H7 (cell line): ENCODE data around the gene TMED9. TPM values are rescaled to one million over a fixed set of nuclear protein-coding genes. Genes with fewer than 3 reads are reported as not detected.

Experiments used
- DNase-seq: peaks from one replicate; pipeline ENCODE4 v3.0.0; 2012
- H3K27me3 ChIP-seq: 2 replicates; pipeline ENCODE4 v1.6.0; 2011; ENCODE audit warnings: mild to moderate bottlenecking, low read length; ENCODE audit not compliant: control insufficient read depth, insufficient read depth
- H3K36me3 ChIP-seq: replicated peaks from 2 replicates; pipeline ENCODE4 v1.5.1; 2011; ENCODE audit warnings: low read length; ENCODE audit not compliant: control insufficient read depth, insufficient read depth
- H3K4me3 ChIP-seq: 2 replicates; pipeline ENCODE4 v1.5.1; 2011; ENCODE audit warnings: low read depth, mild to moderate bottlenecking, control low read depth, low read length, moderate library complexity; ENCODE audit not compliant: insufficient read depth
- total RNA-seq: library from RNA; depleted of rRNA; stranded (reverse); fragments of >200 nt; shearing (Covaris generic); gene quantifications from 2 replicates; pipeline ENCODE4 v1.2.3, GENCODE V29; 2014

Gene TMED9
- total RNA-seq, 1 experiment from 2014 or later, result 52.3 TPM

DNA sequence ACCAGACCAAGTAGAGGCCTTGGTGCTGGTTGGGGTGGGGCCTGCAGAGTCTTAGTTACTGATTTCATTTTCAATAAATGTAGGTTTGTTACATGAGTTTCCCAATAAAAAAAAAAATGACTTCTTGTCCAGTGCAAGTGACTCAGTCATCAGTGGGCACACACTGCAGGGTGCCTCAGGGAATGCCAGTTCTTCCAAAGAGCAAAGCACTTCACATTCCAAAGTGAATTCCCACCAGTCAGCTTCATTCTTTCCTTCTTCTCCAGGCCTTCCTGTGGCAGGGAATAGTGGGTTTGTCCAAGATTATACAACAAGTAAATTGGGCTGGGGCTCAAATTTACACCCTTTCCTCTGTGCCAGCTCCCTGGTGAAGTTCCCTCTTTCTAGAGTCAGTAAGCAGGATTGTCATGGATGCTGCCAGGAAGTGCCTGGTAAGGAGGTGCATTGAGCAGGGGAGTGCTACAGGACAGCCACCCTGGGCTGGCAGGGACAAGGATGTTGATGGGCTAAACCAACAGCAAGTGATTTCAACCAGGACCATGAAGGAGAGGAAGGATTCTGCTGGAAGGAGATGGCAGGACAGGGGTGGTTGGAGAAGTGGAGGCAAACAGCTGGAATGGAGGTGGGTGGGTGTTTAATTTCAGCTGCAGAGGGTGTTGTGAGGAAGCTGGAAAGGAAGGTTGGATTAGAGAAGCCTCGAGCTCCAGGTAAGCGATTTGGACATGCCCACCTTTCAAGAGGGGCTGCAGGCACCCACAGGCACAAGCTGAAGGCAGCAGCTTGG lies 4.2 kb downstream of the TMED9 start:
- no peak for DNase-seq
- no peak overlapping the region for H3K4me3 ChIP-seq
- peaks cover 3% of the 10 kb centered on the region; the same call in 1 of the 2 replicates for H3K27me3 ChIP-seq
- peaks cover 27% of the 10 kb centered on the region for H3K36me3 ChIP-seq

DNA sequence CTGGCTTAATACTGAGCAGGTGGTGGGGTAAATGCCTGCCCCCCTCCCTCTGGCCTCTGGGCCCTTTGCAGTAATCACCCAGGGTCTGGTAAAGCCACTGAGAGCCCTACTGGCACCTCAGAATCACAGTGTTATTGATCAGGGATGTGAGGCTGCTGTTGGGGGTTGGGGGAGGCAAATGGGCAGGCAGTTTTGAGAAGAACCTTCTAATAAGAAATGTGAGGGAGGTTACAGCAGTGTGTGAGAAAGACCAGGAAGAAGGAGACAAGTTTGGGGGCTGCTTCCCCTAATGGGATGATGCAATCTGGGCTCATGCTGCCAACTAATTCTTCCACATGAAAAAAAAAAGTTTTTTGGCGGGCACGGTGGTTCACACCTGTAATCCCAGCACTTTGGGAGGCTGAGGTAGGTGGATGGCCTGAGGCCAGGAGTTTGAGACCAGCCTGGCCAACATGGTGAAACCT lies 4.8 kb downstream of the TMED9 start:
- Histone ChIP-seq H3K4me3 (no peak overlapping the region), H3K36me3 (peaks cover 27% of the 10 kb centered on the region), H3K27me3 (peaks cover 3% of the 10 kb centered on the region; the same call in 1 of the 2 replicates)
- DNase-seq, result no peak

DNA sequence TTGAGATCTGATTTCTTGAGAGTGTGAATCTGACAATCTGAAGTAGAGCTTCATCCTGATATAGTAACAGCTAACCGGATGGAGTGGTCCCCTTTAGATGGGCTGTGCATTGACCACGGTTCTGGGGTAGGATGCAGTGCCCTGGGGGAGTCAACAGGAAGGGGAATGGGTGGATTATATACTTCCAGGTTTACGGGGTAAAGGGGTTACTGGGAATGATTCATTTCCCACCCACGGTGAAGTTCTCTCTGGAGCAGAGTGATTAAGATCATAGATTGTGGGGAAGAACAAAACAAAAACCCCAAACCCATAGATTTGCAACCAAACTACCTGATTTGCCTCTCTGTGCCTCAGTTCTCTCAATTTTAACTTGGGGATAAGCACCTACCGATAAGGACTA lies 6.5 kb downstream of the TMED9 start:
- no peak overlapping the region for H3K4me3 ChIP-seq
- DNase-seq, result no peak
- peaks cover 24% of the 10 kb centered on the region for H3K36me3 ChIP-seq
- peaks cover 3% of the 10 kb centered on the region; the same call in 1 of the 2 replicates for H3K27me3 ChIP-seq

DNA sequence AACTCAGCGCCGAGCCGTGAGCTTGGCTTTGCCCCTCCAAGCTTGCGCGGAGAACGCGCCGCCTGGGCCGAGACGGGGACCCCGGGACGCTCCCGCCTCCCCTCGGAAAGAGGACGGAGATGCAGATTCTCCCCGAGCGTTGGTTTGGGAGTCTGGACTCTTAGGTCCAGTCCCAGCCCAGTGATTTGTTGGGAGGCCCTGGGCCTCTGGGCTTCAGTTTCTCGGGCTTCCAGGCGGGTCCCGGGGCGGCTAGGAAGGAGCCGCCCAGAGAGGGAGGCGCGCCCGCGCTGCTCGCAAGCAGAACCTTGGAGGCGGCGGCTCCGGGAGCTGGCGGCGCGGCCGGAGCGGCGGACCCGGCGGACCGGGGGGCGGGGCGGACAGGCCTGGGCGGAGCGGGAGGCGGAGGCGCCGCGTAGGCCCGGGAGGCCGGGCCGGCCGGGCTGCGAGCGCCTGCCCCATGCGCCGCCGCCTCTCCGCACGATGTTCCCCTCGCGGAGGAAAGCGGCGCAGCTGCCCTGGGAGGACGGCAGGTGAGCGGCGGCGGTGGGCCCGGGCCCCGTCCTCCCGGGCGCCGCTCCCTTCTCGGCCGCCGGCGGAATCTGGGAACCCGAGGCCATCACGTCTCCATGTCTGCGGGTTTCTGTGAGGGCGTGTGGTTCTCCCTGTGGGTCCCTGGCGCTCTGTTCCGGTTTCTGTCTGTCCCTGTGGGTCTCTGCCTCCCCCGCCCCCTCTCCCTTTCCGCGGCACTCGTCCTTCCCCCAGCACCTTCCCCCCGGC lies 7.9 kb downstream of the TMED9 start, which contains the start of gene B4GALT7:
Gene B4GALT7 (plus strand): TSS at position 402 of the 777 bp plus-strand sequence. CDS start 79 bp downstream, at position 481.
- peak within 1 kb of the TSS; percentile 91 for H3K4me3 ChIP-seq
- H3K27me3 ChIP-seq, result peaks cover 3% of the 10 kb centered on the region; the same call in 1 of the 2 replicates
- H3K36me3 ChIP-seq, result peaks cover 10% of the 10 kb centered on the region
- DNase-seq, result peak; percentile 97

DNA sequence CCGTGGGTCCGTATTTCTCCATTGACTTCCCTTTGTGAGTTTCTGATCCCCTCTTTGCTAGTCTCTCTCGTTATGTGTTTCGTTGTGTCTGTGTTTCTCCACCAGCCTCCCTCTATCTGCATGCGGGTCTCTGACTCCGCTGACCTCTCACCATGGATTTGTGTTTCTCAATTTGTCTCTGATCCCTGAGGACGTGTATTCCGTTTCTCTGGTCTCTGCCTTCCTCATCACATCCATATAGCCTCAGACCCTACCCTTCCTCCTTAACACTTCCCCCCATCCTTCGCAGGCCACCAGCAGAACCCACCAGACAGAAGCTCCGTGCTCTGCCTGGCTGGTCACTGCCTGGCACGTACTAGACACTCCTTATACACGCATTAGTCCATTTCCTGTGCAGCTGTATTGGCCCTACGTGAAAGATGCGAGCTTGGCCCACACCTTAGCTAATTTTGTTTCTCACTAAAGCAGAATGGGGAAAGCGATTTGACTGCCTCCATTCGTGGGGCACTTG lies 8.6 kb downstream of the TMED9 start:
- H3K4me3 ChIP-seq, result peak overlapping the region; percentile 91
- no peak for DNase-seq
- peaks cover 3% of the 10 kb centered on the region; the same call in 1 of the 2 replicates for H3K27me3 ChIP-seq
- H3K36me3 ChIP-seq, result peaks cover 4% of the 10 kb centered on the region

DNA sequence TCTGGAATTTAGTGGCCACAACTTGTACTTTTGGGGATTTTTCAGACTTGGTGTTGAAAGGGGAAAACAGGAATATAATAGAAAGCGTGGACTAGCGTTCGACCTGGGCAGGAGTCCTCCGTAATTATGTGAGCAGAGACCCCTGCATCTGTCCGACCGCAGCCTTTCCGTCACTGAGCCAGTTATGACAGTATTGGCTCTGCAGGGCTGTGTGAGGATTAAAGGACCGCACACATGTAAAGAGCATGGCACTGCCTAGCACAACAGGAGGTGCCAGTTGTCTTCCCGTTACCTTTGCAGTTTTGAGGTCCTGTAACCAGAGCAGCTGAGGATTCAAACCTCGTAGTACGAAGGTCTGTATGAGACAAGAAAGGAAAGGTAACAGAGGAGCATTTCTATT lies 9.1 kb downstream of the TMED9 start:
- DNase-seq, result no peak
- Histone ChIP-seq H3K4me3 (no peak overlapping the region), H3K27me3 (peaks cover 3% of the 10 kb centered on the region; the same call in 1 of the 2 replicates), H3K36me3 (peaks cover 1% of the 10 kb centered on the region; the same call in 1 of the 2 replicates)

DNA sequence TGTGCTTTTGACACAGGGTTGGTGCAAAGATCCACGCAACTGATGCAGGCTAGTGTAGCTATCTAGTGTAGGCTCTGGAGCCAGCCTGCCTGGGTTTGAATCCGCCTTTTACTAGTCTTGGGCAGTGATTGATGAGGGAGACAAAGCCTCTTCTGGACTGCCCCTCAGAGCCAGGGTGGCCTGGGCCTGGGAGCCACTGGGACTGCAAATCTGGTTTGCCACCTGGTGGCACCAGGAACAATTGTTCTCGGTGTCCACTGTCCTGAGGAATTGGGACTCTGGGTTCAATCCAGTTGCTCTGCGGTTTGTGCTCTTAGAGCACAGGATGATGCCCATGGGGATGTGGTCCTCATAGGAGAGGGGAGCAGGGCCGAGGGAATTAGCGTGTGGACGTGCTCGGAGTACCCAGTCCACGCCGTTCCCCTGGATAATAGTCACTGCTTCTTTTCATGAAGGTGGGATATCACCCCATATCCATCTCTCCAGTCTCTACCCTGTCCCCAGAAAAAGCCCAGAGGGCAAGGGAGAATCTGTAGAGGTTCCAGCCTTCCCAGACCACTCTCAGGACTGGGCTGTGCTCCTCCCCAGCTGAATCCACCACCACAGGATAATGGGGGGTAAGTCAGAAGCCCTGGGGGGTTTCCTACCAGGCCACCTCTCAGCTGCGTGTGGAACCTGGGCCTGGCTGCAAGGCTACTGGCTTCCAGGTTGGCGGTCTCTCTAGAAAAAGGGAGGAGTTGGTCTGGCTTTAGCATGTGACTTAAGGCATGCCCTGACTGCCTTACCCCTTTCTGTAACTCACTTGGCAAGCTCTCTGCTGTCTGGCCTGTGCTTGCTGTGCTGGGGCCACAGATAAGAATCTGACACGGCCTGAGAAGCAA lies 9.8 kb downstream of the TMED9 start:
- Histone ChIP-seq H3K4me3 (no peak overlapping the region), H3K27me3 (peaks cover 3% of the 10 kb centered on the region; the same call in 1 of the 2 replicates), H3K36me3 (no peaks in the 10 kb centered on the region)
- DNase-seq, result no peak

DNA sequence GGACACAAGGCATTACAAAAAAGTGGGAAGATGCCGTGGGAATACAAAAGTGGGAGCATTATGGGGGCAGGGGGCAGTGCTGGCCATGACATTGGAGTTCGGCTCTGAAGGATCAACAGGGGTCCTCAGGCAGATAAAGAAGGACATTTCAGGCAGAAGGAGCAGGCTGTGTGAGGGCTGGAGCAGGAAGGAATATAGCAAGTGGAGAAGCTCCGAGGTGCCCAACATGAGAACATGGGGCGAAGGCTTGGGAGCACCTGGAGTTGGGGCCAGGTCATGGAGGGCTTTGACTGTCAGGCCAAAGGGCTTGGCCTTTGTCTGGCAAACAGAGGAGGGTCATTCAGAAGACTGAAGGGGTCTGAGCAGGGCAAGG lies 10.4 kb downstream of the TMED9 start:
- no peak for DNase-seq
- H3K4me3 ChIP-seq, result no peak overlapping the region
- H3K27me3 ChIP-seq, result peaks cover 3% of the 10 kb centered on the region; the same call in 1 of the 2 replicates
- H3K36me3 ChIP-seq, result no peaks in the 10 kb centered on the region

DNA sequence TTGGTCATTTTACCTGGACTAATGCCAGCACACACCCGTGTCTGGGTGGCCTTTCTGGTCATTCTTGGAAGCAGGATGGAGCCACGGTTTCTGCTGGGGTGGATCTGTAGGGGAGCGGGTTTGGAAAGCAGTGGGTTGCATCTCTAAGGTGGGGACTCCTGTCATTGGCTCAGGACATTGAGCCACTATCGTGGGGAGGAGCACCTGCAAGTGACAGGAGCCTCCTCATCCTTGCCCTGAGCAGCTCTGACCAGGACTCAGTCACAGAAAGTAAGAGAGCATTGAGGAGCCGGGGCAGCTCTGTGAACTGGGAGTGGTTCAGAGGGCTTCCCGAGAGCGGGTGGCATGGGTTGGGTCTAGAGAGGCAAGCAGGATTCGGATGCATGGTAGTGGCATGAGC lies 11.6 kb downstream of the TMED9 start:
- no peak for DNase-seq
- H3K36me3 ChIP-seq, result no peaks in the 10 kb centered on the region
- no peak overlapping the region for H3K4me3 ChIP-seq
- H3K27me3 ChIP-seq, result peaks cover 3% of the 10 kb centered on the region; the same call in 1 of the 2 replicates

DNA sequence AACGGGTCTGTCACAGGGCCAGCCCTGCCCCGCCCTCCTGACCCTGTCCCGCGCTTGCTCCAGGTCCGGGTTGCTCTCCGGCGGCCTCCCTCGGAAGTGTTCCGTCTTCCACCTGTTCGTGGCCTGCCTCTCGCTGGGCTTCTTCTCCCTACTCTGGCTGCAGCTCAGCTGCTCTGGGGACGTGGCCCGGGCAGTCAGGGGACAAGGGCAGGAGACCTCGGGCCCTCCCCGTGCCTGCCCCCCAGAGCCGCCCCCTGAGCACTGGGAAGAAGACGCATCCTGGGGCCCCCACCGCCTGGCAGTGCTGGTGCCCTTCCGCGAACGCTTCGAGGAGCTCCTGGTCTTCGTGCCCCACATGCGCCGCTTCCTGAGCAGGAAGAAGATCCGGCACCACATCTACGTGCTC lies 12.1 kb downstream of the TMED9 start:
- H3K27me3 ChIP-seq, result peaks cover under 1% of the 10 kb centered on the region; the same call in 1 of the 2 replicates
- DNase-seq, result no peak
- no peak overlapping the region for H3K4me3 ChIP-seq
- no peaks in the 10 kb centered on the region for H3K36me3 ChIP-seq

DNA sequence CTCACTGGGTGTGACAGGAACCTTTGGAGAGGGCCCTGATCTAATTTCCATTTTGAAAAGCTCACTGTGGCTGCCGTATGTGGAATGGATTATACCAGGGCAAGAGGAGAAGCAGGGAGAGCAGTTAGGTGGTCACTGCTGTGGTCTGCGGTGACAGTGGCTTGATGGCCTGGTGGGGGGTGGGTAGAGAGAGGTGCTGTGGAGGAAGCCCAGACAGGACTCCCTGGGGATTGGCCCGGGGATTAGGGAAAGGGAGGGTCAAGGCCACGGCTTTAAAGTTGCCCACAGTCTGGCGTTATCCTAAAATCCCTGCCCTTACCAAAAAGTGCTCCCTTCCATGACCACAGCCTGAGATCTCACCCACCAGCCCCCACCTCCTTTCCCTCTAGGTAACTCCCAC lies 12.7 kb downstream of the TMED9 start:
- DNase-seq, result no peak
- no peaks in the 10 kb centered on the region; the same call in none of the 2 replicates for H3K36me3 ChIP-seq
- no peaks in the 10 kb centered on the region for H3K27me3 ChIP-seq
- H3K4me3 ChIP-seq, result no peak overlapping the region

DNA sequence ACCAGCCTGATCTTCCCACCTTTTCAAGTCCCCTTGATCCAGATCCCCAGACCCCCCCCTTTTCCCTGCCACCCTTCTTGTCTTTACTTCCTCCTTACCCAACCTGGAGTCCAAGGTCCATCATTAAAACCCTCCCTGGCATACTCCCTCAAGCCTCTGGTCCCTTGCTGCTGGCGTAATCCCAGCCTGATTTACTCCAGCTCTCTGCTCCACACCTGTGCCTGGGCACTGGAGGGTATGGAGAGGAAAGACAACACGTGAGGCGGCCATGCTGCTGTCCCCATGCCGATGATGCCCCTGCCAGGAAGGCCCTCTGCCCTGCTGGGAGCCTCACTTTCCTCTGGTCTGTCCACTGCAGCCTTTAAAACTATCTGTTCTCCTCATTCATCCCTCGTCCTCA lies 13.1 kb downstream of the TMED9 start:
- H3K36me3 ChIP-seq, result no peaks in the 10 kb centered on the region; the same call in none of the 2 replicates
- no peaks in the 10 kb centered on the region for H3K27me3 ChIP-seq
- H3K4me3 ChIP-seq, result no peak overlapping the region
- DNase-seq, result no peak

DNA sequence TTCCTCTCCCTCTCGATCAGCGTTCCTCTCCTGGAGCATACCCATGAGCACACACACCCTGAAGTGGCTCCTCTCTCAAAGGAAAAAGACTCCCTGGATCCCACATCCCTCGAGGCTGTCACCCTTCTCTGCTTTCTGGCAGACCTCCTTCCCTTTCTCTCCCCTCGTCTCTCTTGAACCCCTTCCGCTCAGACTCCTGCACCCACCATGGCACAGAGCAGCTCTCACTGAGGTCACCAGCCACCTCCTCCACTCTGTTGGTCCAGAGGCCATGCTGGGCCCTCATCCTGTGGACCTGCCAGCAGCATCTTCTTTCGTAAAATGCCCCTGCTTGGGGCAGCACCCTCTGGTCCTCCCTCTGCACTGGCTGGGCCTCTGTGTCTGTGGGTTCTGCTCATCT lies 13.7 kb downstream of the TMED9 start:
- no peak for DNase-seq
- H3K36me3 ChIP-seq, result no peaks in the 10 kb centered on the region; the same call in none of the 2 replicates
- no peaks in the 10 kb centered on the region for H3K27me3 ChIP-seq
- no peak overlapping the region for H3K4me3 ChIP-seq
